A673 (cell line): ENCODE data around the gene DKKL1.
"Not testable (repeated sequence)": the region's sequence is repeated elsewhere in the genome, so short reads cannot be mapped to it uniquely, and the experiment has no call there.

Source experiments
- CTCF ChIP-seq: fragments of 300-800, 200-600 bp; sonication (generic); conservative IDR thresholded peaks from 2 replicates; pipeline ENCODE4 v1.5.1; 2017; ENCODE audit warnings: low read depth, mild to moderate bottlenecking, antibody characterized with exemption, low read length, moderate library complexity, mixed read lengths
- EZH2 ChIP-seq: fragments of 200-600 bp; sonication (generic); IDR thresholded peaks from 2 replicates; pipeline ENCODE4 v1.6.1; 2017; ENCODE audit warnings: borderline replicate concordance, low read depth, mild to moderate bottlenecking, mixed read lengths, antibody characterized with exemption, low read length; ENCODE audit not compliant: poor library complexity, severe bottlenecking

- TF ChIP-seq CTCF, EZH2: not testable (repeated sequence)
These were observed 37.9 kb upstream of the DKKL1 start for GRCh38 chr19:49325756-49326155.
